WI38 (cell line): Measurements from ENCODE around the gene SRCIN1.

Experiments
- H3K4me3 ChIP-seq: 2 replicates; pipeline ENCODE4 v1.5.1; 2011; ENCODE audit warnings: low read depth, mild to moderate bottlenecking, control low read depth, low read length
- CTCF ChIP-seq: IDR thresholded peaks from 2 replicates; pipeline ENCODE4 v1.5.1; 2012; ENCODE audit warnings: low read depth, mild to moderate bottlenecking, control low read depth, low read length

Gene SRCIN1

GRCh38 chr17:38552343-38552742 is 53.4 kb downstream of the SRCIN1 start:
- no peak overlapping the region for H3K4me3 ChIP-seq
- no peak for TF ChIP-seq CTCF

- no peak for TF ChIP-seq CTCF
- H3K4me3 ChIP-seq, result no peak overlapping the region
These were observed 54.6 kb downstream of the SRCIN1 start for GRCh38 chr17:38551121-38551520.

GRCh38 chr17:38550661-38551060 is 55.1 kb downstream of the SRCIN1 start:
- H3K4me3 ChIP-seq, result no peak overlapping the region
- no peak for TF ChIP-seq CTCF

- TF ChIP-seq CTCF, result no peak
- no peak overlapping the region for H3K4me3 ChIP-seq
These were observed 56.5 kb downstream of the SRCIN1 start for GRCh38 chr17:38549285-38549684.

GRCh38 chr17:38547444-38547843 is 58.3 kb downstream of the SRCIN1 start:
- no peak overlapping the region for H3K4me3 ChIP-seq
- TF ChIP-seq CTCF, result no peak

GRCh38 chr17:38546396-38546795 is 59.4 kb downstream of the SRCIN1 start:
- H3K4me3 ChIP-seq, result no peak overlapping the region
- TF ChIP-seq CTCF, result no peak

- H3K4me3 ChIP-seq, result no peak overlapping the region
- TF ChIP-seq CTCF, result no peak
These were observed 60.1 kb downstream of the SRCIN1 start for GRCh38 chr17:38545531-38546225.
